DMS153 treated with DMSO at 0.1 percent for 48 hours (cell line): ENCODE results near the gene BOK.
"Not testable (repeated sequence)": the region's sequence is repeated elsewhere in the genome, so short reads cannot be mapped to it uniquely, and the experiment has no call there.

Experiments
- DNase-seq: peaks from one replicate; lab custom pipeline; 2025; ENCODE audit not compliant: unreplicated experiment; lab: John Stamatoyannopoulos, UW

The BOK gene

DNA sequence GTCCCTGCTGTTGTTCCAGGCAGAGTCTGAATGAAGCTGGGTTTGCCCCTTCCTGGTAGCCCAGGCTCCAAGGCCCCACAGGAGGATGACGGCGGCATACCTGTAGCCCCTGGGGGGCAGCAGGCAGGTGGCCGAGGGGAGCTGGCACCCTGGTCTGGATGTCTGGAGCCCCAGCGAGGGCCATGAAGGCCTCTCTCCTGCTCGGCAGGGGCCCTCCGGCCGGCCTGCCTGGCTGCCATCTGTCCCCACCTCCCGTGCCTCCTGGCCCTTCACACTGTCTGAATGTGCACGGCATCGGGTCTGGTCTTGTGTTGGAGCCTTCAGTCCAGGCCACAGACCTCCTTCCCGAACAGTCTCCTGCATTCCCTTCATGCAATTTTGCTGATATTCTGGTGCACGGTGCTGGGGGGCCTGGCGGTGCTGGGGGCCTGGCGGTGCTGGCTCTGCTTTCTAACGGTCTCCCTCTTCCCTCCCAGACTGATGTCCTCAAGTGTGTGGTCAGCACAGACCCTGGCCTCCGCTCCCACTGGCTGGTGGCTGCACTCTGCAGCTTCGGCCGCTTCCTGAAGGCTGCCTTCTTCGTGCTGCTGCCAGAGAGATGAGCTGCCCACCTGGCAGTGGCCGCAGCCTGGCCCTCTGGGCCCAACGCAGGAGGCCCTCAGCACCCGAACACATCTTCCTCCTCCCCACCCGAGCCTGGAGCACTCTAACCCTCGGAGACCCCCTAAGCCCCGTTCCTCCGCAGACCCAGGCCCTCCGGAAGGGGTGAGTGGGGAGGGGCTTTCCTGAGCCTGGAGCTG is 13.5 kb downstream of the BOK start:
- no peak for DNase-seq

DNA sequence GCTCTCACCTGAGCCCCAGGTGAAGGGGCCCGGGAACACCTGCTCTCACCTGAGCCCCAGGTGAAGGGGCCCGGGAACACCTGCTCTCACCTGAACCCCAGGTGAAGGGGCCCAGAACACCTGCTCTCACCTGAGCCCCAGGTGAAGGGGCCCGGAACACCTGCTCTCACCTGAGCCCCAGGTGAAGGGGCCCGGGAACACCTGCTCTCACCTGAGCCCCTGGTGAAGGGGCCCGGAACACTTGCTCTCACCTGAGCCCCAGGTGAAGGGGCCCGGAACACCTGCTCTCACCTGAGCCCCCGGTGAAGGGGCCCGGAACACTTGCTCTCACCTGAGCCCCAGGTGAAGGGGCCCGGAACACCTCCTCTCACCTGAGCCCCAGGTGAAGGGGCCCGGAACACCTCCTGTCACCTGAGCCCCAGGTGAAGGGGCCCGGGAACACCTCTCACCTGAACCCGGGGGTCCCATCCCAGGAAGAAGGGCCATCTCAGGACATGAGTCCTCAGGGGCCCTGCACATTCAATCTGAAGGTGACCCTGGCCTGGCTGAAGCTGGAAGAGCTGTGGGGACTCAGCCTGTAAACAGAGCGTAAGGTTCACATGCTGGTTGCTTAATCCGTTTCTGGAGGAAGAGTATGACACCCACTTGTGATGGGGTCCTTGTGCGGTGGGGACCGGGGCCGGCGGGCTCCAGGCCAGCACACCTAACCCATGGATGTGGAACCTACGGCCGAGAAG is 14.5 kb downstream of the BOK start:
- not testable (repeated sequence) for DNase-seq

DNA sequence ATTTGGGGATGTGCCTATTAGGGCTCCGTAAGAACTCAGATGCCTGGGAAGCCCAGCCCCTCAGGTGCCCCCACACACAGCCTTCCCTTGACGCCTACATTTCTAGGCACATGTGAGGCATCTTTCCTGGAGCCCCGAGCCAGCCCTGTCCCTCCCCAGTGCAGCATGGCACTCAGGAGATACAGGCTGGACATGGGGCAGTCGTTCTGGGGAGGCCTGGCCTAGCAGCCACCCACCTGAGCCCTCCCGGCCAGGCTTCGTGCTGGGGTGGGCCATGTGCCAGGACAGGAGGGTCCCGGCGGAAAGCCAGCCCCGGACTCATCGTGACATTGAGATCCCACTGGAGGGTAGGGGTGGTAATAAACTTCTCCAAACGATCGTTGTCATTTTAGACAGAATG is 15.2 kb downstream of the BOK start:
- DNase-seq: no peak

DNA sequence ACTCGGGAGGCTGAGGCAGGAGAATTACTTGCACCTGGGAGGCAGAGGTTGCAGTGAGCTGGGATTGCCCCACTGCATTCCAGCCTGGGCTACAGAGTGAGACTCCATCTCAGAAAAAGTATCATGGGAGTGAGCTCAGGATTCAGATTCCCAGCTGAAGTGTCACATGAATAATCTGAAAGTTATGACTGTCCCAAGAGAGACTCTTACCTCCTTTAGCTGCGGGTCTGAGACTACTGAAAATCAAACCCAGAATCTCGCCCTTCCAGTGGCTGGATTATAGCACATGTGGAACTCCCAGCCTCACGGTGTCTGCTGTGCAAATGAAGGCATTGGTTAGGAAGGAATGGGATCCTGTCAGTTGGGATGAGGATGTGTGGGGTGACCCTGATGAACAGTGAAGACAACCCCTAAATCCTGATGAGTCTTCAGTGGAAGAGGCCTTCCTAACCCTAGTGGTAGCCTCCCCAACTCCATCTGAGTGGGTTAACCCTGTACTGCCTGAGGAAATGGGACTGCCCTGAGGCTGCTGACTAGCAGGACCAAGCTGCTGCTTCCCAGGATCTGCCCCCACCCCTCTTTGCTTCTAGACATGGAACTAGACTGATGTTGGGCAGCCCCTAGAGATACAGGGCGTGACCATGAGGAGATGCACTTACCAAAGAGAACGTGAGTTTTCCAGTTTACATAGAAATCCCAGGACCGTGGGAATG is 16.5 kb downstream of the BOK start:
- DNase-seq: no peak

DNA sequence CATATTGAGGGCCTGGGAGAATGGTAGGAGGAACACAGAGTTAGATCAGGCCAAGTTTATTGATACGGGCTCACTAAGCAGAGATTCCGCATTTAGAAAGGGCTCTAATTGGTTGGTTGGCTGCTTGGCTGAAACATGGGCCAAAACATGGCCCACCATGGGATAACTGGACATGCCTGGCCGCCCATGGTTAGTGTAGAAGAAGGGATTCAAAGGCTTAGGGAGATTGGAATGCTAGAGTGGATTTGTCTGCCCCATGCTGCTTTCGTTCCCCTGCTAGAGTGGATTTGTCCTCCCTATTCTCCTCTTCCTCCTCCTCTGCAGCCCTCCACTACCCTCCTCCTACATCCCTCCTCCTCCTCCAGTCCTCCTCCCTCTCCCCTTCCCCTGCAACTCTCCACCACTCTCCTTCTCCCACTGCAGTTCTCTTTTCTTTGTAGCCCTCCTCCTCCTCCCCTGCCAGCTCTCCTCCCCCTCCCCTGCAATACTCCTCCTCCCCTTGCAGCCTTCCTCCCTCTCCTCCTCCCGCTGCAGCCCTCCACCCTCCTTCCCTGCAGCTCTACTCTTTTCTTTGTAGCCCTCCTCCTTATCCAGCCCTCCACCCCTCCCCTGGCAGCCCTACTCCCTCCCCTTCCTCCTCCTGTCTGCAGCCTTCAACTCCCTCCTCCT is 17.2 kb downstream of the BOK start:
- DNase-seq: no peak

DNA sequence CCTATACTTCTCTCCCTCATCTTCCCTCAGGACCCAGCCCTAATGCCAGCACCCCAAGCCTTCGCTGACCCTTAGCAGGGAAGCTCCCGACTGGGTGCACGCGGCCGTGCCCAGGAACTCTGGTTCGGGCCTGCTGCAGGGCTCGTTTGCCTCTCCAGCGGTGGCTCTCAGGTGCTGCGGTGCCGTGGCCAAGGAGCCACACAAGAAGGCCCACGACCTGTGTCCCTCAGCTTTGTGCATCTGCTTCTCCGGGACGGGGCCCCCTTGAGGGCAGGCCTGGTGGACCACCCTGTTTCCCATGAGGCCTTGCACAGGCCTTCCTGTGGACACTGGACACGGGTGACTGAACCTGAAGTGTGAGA is 17.7 kb downstream of the BOK start:
- DNase-seq: no peak

DNA sequence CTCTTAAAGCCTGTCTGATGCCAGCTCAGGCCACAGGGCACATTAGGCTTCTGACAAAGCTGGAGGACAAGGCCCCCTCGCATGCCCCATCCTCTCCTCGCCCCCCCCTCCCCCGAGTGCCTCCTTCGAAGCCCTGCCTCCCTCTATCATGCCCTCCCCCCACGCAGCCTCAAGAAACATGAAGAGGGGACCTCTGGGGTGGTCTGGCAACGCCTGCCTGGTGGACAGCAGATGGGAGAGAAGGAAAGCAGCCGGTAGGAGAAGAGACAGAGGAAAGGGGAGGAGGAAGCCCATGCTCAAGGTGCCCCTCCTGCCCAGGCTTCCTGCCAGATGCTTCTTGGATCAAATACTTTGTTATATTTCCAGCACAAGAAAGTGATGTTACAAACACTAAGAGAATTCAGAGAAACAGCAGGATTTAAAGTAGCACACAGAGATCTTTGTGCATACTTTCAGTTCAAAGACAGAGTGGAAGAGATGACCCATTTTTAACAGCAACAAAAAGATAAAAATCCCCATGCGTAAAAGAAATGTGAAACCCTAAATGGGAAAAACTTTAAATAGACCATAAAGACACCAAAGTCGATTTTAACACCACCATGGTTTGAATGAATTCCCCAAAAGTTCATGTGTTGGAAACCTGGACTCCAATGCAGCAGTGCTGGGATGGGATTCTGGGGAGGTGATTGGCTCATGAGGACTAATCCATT is 19.0 kb downstream of the BOK start:
- DNase-seq: no peak

DNA sequence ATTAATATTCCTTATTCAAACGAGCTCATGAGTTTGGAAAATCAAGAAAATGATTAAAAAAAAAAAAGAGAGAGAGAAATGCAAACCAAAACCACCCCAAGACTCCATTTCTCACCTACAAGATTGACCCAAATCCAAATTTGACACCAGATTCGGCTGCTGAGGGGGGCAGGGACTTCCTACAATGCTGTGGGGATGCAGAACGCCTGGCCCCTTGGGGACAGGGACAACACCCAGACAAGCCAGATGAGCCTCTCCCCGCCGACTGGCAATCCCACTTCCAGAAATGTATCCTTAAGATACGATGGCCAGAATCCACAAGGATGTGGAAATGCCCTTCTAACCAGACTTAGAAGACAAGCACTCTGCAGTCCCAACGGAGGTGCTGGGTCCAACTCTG is 20.7 kb downstream of the BOK start:
- no peak for DNase-seq

DNA sequence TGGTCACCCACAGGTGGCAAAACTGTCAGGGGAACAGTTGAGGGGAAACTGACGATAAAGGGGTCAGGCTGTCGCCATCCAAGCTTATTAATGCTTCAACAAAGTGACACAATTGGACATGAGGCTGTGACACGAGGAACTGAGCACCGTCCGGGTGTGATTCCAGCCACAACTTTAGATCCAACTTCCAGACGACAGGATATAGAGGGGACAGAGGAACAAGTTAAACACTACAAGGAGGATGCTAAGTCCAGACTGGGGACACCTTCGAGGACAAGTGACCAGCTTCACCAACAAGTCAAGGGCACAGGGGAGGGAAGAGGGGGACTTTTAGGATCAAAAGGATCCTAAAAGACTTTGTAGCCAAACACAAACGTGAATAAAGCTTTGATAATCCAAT is 23.8 kb downstream of the BOK start:
- DNase-seq: no peak

DNA sequence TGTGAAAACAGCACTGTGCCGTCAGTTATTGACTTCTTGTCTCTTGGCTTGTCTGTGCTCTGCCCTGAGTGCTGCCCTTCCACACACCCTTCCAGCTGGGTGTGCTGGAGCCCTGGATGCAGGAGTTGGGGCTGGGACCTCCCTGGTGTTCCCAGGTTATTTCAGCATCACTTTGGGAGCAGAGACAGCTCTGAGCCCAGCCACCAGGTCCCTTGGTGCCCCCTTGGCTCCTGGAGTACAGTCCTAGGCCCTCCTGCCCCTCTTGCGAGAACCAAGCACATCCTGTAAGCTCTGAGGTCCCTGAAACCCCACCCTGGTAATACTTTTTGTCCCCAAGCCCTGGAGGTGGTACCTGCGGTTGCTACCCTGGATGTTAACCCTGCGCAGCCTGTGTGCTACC is 24.3 kb downstream of the BOK start:
- DNase-seq: no peak

DNA sequence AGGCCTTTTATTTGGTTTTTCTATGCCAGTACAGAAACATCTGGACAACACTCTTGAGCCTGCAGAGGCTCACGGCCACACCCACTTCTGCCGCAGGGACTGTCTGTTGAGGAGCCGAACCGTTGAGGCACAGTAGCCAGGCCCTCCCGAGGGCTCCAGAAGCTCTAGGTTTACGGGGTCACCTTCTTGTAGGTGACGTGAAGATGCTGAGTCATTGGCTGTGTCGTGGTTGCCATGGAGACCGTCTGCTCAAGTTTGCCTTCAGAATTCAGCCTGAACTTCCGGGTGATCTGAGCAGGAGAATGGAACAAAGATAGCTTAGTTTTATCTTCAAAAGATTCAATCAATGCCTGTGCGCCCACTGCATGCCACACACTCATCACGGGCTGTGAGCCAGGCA is 25.9 kb downstream of the BOK start:
- no peak for DNase-seq

DNA sequence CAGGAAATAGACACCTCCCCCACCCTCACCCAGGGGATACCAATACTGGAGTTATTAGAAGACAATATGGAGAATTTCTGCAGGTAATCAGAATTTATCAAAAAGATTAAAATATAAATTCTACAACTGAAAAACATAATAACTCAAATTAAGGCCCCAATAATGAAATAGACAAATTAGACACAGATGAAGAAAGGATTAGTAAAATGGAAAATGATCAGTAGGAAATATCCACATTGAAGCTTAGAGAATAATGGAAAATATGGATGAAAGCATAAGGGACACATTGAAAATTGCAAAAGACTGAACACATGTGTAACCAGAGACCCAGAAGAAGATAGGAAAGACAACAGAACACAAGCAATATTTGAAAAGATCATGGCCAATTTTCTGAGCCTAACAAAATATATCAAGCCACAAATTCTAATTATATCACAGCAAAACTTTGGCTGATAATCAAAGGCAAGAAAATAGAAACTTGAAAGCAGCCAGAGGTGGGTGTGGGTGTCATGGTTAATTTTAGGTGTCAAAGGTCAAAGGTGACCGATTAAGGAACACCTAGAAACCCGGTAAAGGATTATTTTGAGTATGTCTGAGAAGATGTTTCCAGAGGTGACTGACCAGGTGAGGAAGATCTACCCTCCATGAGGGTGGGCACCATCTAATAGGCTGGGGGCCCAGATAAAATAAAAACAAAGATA is 28.2 kb downstream of the BOK start:
- no peak for DNase-seq

DNA sequence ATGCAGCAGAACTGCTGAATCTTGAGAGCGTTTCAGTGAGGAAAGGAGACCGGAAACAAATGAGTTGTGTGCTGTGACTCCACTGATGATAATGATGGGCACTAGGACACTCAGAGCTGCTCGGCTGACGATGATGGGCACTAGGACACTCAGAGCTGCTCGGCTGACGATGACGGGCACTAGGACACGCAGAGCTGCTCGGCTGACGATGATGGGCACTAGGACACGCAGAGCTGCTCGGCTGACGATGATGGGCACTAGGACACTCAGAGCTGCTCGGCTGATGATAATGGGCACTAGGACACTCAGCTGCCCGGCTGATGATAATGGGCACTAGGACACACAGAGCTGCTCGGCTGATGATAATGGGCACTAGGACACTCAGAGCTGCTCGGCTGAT is 31.3 kb downstream of the BOK start:
- DNase-seq: not testable (repeated sequence)

DNA sequence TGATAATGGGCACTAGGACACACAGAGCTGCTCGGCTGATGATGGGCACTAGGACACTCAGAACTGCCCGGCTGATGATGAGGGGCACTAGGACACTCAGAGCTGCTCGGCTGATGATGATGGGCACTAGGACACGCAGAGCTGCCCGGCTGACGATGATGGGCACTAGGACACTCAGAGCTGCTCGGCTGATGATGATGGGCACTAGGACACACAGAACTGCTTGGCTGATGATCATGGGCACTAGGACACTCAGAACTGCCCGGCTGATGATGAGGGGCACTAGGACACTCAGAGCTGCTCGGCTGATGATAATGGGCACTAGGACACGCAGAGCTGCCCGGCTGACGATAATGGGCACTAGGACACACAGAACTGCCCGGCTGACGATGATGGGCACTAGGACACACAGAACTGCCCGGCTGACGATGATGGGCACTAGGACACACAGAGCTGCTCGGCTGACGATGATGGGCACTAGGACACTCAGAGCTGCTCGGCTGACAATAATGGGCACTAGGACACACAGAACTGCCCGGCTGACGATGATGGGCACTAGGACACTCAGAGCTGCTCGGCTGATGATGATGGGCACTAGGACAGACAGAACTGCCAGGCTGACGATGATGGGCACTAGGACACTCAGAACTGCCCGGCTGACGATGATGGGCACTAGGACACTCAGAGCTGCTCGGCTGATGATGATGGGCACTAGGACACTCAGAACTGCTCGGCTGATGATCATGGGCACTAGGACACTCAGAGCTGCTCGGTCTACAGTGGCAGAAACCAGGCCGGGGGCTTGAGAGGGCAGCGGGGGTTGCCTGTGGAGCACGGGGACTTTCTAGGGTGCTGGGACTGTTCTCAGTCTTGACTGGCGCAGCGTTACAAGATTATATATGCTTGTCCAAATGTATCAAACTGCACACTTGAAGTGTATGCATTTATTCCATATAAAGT is 32.2 kb downstream of the BOK start:
- not testable (repeated sequence) for DNase-seq

DNA sequence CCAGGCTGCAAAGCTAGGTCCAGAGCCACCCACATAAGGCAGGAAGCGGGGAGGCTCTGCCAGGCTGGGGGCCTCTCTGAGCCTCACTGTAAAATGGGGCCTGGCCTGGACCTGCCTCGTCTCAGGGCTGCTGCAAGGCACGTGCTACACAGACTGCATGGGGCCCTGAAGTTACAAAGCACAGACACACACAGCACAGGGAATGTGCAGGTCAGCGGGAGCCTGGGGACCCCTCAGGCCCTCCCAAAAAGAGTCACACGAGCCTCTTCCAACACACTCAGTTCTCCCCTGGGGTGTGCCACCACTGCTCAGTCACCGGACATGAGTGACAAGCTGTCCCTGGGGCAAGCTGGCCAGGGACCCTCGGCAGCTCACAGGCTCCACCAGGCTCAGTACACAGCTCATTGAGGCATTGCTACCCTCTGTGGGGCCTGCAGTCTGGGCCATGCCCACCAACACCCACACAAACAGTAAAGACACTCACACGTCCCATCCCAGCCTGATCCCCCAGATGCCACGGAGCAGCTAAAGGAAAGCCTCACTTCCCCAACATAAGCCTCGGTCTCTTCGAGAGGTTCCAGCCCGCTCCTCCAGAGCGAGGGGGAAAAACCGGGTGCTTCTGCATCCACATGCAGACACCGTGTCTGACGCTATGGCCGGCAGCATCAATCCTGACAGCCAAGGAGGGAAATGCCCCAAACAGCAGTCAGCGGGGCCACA is 33.7 kb downstream of the BOK start:
- DNase-seq: no peak

DNA sequence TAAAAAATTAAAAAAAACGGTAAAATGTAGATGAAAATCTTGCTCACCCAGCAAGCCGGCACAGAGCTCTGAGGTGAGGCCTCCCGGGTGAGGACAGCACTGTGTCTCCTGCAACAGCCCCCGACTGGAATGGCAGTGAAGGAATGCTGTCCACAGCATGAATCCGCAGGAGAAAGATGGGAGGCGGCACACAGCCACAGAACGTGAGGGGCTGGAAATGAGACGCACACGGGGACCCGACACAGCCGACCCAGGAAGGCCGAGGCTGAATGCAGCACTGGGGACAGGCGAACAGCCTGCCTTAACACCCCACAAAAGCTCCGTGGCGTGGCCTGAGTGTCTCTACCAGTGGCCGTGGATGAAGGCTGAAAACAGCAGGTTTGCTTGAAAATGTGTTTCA is 34.7 kb downstream of the BOK start:
- DNase-seq: no peak

DNA sequence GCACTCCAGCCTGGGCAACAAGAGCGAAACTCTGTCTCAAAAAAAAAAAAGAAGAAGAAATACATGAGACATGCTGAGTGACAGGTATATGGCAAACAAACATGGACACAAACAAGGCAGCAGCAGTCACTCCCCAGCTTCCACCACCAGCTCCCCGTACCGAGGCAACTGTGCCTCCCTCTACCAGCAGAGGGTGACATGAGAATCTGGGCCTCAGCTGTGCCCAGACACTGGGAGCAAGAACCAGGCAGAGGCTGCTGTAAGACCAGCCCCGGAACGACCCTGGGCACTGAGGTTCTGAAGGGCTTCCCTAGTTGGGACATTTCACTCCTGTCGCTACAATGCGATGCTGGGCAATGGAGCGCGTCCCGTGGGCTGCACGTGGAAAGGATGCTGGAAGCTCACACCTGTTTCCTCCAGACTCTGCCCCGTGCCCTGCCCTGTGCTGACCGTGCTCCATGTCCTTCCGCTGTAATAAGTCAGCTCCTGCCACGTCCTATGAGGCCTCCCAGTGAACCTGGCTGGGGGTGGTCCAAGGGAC is 37.1 kb downstream of the BOK start:
- DNase-seq: no peak

DNA sequence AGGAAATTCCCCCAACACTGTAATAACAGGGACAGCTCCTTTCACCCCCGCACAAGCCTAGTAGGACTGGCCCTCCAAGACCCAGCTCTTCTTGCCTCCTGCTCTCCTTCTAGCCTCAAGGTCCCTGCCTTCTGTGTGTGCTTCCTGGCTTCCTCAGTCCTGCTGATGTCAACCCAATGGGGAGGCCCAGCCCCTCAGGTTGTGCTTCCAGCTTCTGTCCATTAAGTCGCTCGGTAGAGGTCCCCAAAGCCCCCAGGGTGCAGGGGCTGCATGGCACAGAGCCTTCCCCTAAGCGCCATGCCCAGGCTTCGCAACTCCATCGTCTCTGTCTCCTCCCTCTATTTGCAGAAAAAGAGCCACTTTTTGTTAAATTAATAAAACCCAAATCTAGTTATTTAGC is 39.0 kb downstream of the BOK start:
- DNase-seq: no peak
